ENCODE data around the gene NCKAP5. TPM values are rescaled to one million over a fixed set of nuclear protein-coding genes. Genes with fewer than 3 reads are reported as not detected.

The NCKAP5 gene
- total and polyA plus RNA-seq, 2 of the 8 experiments (the other 6 are each of a cell fraction or from before 2014, with no cell fraction given): 0.27 to 0.86 TPM

DNA sequence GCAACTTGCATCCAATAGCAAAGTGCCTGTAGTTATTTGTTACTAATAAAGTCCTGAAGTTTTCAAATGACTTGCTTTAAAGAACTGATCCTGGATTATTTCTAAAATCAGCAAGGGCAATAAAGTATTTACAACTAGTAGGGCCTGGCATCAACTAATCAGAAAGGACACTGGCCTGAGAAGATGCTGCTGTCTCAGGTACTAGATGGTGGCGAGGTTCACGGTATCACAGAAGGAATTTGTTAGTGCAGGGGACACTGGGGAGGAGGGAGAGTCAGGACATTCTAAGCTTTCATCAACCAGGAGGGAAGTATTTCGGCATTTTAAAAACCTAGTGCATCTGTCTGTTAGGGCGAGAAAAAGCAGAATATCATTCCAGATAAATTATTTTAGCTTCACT lies 458.1 kb downstream of the NCKAP5 start:
- no peak overlapping the region for H4K91ac ChIP-seq (replicated peaks; ENCODE audit: insufficient read length, low read length)
- H3K23ac ChIP-seq (ENCODE audit: insufficient read length): no peak overlapping the region
- ChIA-PET CTCF (ENCODE audit: partially characterized antibody) (interaction anchor here (0.6 kb wide), 1 partner anchor 27 kb away, joined by 3 read pairs; no protein-coding TSS in a partner anchor), POLR2A (ENCODE audit: partially characterized antibody) (no interaction called here)
- H2BK20ac ChIP-seq (ENCODE audit: low read length): no peak overlapping the region
- TF ChIP-seq NRF1 (IDR thresholded peaks at IDR 0.05; ENCODE audit: low read depth, low read length) (no peak), EZH2 (IDR thresholded peaks at IDR 0.05; ENCODE audit: low read depth, low read length, severe bottlenecking) (no peak)
- H3K79me1 ChIP-seq (ENCODE audit: low read depth, low read length): no peaks in the 10 kb centered on the region
- H3K23me2 ChIP-seq (ENCODE audit: low read depth, low read length): no peaks in the 10 kb centered on the region
- no peaks in the 10 kb centered on the region for H4K20me1 ChIP-seq (replicated peaks in 1 of 2; ENCODE audit: control insufficient read depth in 1 of 2, insufficient read depth in 2 of 2, low read length in 2 of 2)
- H2AFZ ChIP-seq (ENCODE audit: low read length): no peak overlapping the region
- H3K9me3 ChIP-seq (ENCODE audit: insufficient read depth in 2 of 2, low read depth in 1 of 2, low read length in 1 of 2): no peaks in the 10 kb centered on the region
- H2BK15ac ChIP-seq (ENCODE audit: low read length): no peak overlapping the region
- no peak overlapping the region for H2BK12ac ChIP-seq (ENCODE audit: low read depth, low read length)
- 91% methylated on average over 4 of the region's 4 CpGs; no CpG with 5 or more reads in 1 of the 2 experiments for WGBS, 2 experiments (ENCODE audit: extremely low coverage in 1 of 2, insufficient coverage in 1 of 2, insufficient read length in 1 of 2, insufficient replicate concordance in 2 of 2, low coverage in 1 of 2, low lambda C conversion rate in 2 of 2, missing lambda C conversion rate in 1 of 2)
- H3K4me2 ChIP-seq (ENCODE audit: insufficient read depth in 1 of 2, low read depth in 2 of 2, low read length in 2 of 2): no peak overlapping the region
- H3K4me3 ChIP-seq (ENCODE audit: extremely low read depth in 1 of 4, insufficient read depth in 2 of 4, low read depth in 3 of 4, low read length in 4 of 4): no peak overlapping the region
- no peak overlapping the region for H3K4ac ChIP-seq (replicated peaks; ENCODE audit: insufficient read length, low read depth, low read length)
- no peak overlapping the region for H4K5ac ChIP-seq (ENCODE audit: insufficient read length, low read depth, low read length)
- no peak for DNase-seq (ENCODE audit: low read depth in 1 of 2, low spot score in 2 of 2)
- no peak overlapping the region for H3K14ac ChIP-seq (ENCODE audit: insufficient read length)
- H3K79me2 ChIP-seq (ENCODE audit: control insufficient read depth in 1 of 2, insufficient read depth in 2 of 2, low read length in 2 of 2): no peaks in the 10 kb centered on the region
- H3K56ac ChIP-seq (replicated peaks; ENCODE audit: insufficient read length, low read depth, low read length): no peak overlapping the region
- no peak overlapping the region for H2BK5ac ChIP-seq (ENCODE audit: low read depth, low read length)
- H3K18ac ChIP-seq (ENCODE audit: extremely low read depth, low read length): no peak overlapping the region
- no peak overlapping the region for H3K9ac ChIP-seq (replicated peaks in 1 of 4; ENCODE audit: extremely low read depth in 1 of 4, low read depth in 3 of 4, low read length in 3 of 4)
- H4K8ac ChIP-seq (ENCODE audit: extremely low read depth, insufficient read depth, low read length): no peak overlapping the region
- H2BK120ac ChIP-seq (replicated peaks; ENCODE audit: low read depth, low read length): no peak overlapping the region
- H3K36me3 ChIP-seq (ENCODE audit: control insufficient read depth in 2 of 4, insufficient read depth in 4 of 4, low read length in 3 of 4): no peaks in the 10 kb centered on the region
- H3K27me3 ChIP-seq (replicated peaks in 1 of 4; ENCODE audit: control insufficient read depth in 3 of 4, extremely low read depth in 1 of 4, insufficient read depth in 3 of 4, low read length in 3 of 4): no peaks in the 10 kb centered on the region
- H3K27ac ChIP-seq (ENCODE audit: low read depth, low read length): no peak overlapping the region
- no peak overlapping the region for H2AK5ac ChIP-seq (ENCODE audit: low read depth, low read length)
- no peak for FAIRE-seq
- H3K4me1 ChIP-seq (replicated peaks in 1 of 4; ENCODE audit: control insufficient read depth in 3 of 4, insufficient read depth in 4 of 4, low read length in 3 of 4): no peaks in the 10 kb centered on the region
